T-helper 1 cell treated with Interleukin-12 subunit alpha and Interleukin-12 subunit beta and Interleukin-4 antibody, amounts not matched to agents 30 μg/mL and 1 μg/mL, for 36 hours (primary cell): ENCODE measurements around the gene NFIA.
"Not testable (repeated sequence)": the region's sequence is repeated elsewhere in the genome, so short reads cannot be mapped to it uniquely, and the experiment has no call there.

Experiments used
- H3K27ac Mint-ChIP-seq: one replicate; pipeline ENCODE4 v1.8.0; 2021; ENCODE audit warnings: mild to moderate bottlenecking, mixed read lengths
- H3K27me3 Mint-ChIP-seq: one replicate; pipeline ENCODE4 v1.8.0; 2021; ENCODE audit warnings: low read depth, mixed read lengths
- H3K36me3 Mint-ChIP-seq: one replicate; pipeline ENCODE4 v1.8.0; 2021; ENCODE audit warnings: low read depth, mixed read lengths
- H3K4me1 Mint-ChIP-seq: one replicate; pipeline ENCODE4 v1.8.0; 2021; ENCODE audit warnings: low read depth, mixed read lengths
- H3K4me3 Mint-ChIP-seq: one replicate; pipeline ENCODE4 v1.8.0; 2021; ENCODE audit warnings: mild to moderate bottlenecking, moderate library complexity, mixed read lengths
- H3K9me3 Mint-ChIP-seq: one replicate; pipeline ENCODE4 v1.8.0; 2021; ENCODE audit warnings: mixed read lengths

The NFIA gene

GRCh38 chr1:61116421-61116820 is 34.1 kb downstream of the NFIA start:
- H3K27ac Mint-ChIP-seq: no peak overlapping the region
- no peaks in the 10 kb centered on the region for H3K36me3 Mint-ChIP-seq
- H3K9me3 Mint-ChIP-seq: no peaks in the 10 kb centered on the region
- H3K4me1 Mint-ChIP-seq: no peaks in the 10 kb centered on the region
- no peak overlapping the region for H3K4me3 Mint-ChIP-seq
- peaks cover 4% of the 10 kb centered on the region for H3K27me3 Mint-ChIP-seq

- no peak overlapping the region for H3K4me3 Mint-ChIP-seq
- no peaks in the 10 kb centered on the region for H3K36me3 Mint-ChIP-seq
- no peaks in the 10 kb centered on the region for H3K9me3 Mint-ChIP-seq
- no peaks in the 10 kb centered on the region for H3K4me1 Mint-ChIP-seq
- peaks cover 8% of the 10 kb centered on the region for H3K27me3 Mint-ChIP-seq
- no peak overlapping the region for H3K27ac Mint-ChIP-seq
Measured at GRCh38 chr1:61117283-61117682, 34.9 kb downstream of the NFIA start.

- H3K27ac Mint-ChIP-seq: no peak overlapping the region
- H3K9me3 Mint-ChIP-seq: no peaks in the 10 kb centered on the region
- H3K27me3 Mint-ChIP-seq: peaks cover 13% of the 10 kb centered on the region
- no peaks in the 10 kb centered on the region for H3K4me1 Mint-ChIP-seq
- H3K4me3 Mint-ChIP-seq: no peak overlapping the region
- H3K36me3 Mint-ChIP-seq: no peaks in the 10 kb centered on the region
Measured at GRCh38 chr1:61119085-61119484, 36.7 kb downstream of the NFIA start.

- peaks cover 19% of the 10 kb centered on the region for H3K27me3 Mint-ChIP-seq
- H3K36me3 Mint-ChIP-seq: no peaks in the 10 kb centered on the region
- no peak overlapping the region for H3K4me3 Mint-ChIP-seq
- H3K27ac Mint-ChIP-seq: no peak overlapping the region
- no peaks in the 10 kb centered on the region for H3K9me3 Mint-ChIP-seq
- H3K4me1 Mint-ChIP-seq: no peaks in the 10 kb centered on the region
Measured at GRCh38 chr1:61120246-61120840, 38.0 kb downstream of the NFIA start.

- H3K9me3 Mint-ChIP-seq: no peaks in the 10 kb centered on the region
- no peaks in the 10 kb centered on the region for H3K4me1 Mint-ChIP-seq
- no peak overlapping the region for H3K4me3 Mint-ChIP-seq
- H3K27ac Mint-ChIP-seq: no peak overlapping the region
- H3K36me3 Mint-ChIP-seq: no peaks in the 10 kb centered on the region
- peaks cover 21% of the 10 kb centered on the region for H3K27me3 Mint-ChIP-seq
Measured at GRCh38 chr1:61120998-61121397, 38.6 kb downstream of the NFIA start.

- Mint-ChIP-seq H3K36me3 (no peaks in the 10 kb centered on the region), H3K27ac (no peak overlapping the region), H3K4me1 (no peaks in the 10 kb centered on the region), H3K4me3 (no peak overlapping the region), H3K9me3 (no peaks in the 10 kb centered on the region), H3K27me3 (peaks cover 21% of the 10 kb centered on the region)
Measured at GRCh38 chr1:61121631-61122030, 39.3 kb downstream of the NFIA start.

GRCh38 chr1:61122389-61122788 is 40.0 kb downstream of the NFIA start:
- Mint-ChIP-seq H3K27me3 (peaks cover 21% of the 10 kb centered on the region), H3K27ac (no peak overlapping the region), H3K36me3 (no peaks in the 10 kb centered on the region), H3K9me3 (no peaks in the 10 kb centered on the region), H3K4me3 (no peak overlapping the region), H3K4me1 (no peaks in the 10 kb centered on the region)

GRCh38 chr1:61123326-61123725 is 41.0 kb downstream of the NFIA start:
- H3K4me1 Mint-ChIP-seq: no peaks in the 10 kb centered on the region
- H3K36me3 Mint-ChIP-seq: no peaks in the 10 kb centered on the region
- H3K27me3 Mint-ChIP-seq: peaks cover 21% of the 10 kb centered on the region
- H3K9me3 Mint-ChIP-seq: no peaks in the 10 kb centered on the region
- no peak overlapping the region for H3K4me3 Mint-ChIP-seq
- no peak overlapping the region for H3K27ac Mint-ChIP-seq

- Mint-ChIP-seq H3K27ac (no peak overlapping the region), H3K4me1 (no peaks in the 10 kb centered on the region), H3K36me3 (no peaks in the 10 kb centered on the region), H3K4me3 (no peak overlapping the region), H3K27me3 (peaks cover 19% of the 10 kb centered on the region), H3K9me3 (no peaks in the 10 kb centered on the region)
Measured at GRCh38 chr1:61124078-61124477, 41.7 kb downstream of the NFIA start.

- H3K4me3 Mint-ChIP-seq: no peak overlapping the region
- peaks cover 17% of the 10 kb centered on the region for H3K27me3 Mint-ChIP-seq
- no peaks in the 10 kb centered on the region for H3K9me3 Mint-ChIP-seq
- H3K36me3 Mint-ChIP-seq: no peaks in the 10 kb centered on the region
- H3K27ac Mint-ChIP-seq: no peak overlapping the region
- no peaks in the 10 kb centered on the region for H3K4me1 Mint-ChIP-seq
Measured at GRCh38 chr1:61124696-61125095, 42.3 kb downstream of the NFIA start.

GRCh38 chr1:61125263-61125662 is 42.9 kb downstream of the NFIA start:
- Mint-ChIP-seq H3K36me3 (no peaks in the 10 kb centered on the region), H3K4me1 (no peaks in the 10 kb centered on the region), H3K27ac (no peak overlapping the region), H3K27me3 (peaks cover 17% of the 10 kb centered on the region), H3K9me3 (no peaks in the 10 kb centered on the region), H3K4me3 (no peak overlapping the region)

GRCh38 chr1:61125895-61126294 is 43.5 kb downstream of the NFIA start:
- H3K4me1 Mint-ChIP-seq: no peaks in the 10 kb centered on the region
- H3K36me3 Mint-ChIP-seq: no peaks in the 10 kb centered on the region
- H3K9me3 Mint-ChIP-seq: no peaks in the 10 kb centered on the region

GRCh38 chr1:61126843-61127242 is 44.5 kb downstream of the NFIA start:
- not testable (repeated sequence) for H3K36me3 Mint-ChIP-seq, H3K4me3 Mint-ChIP-seq, H3K9me3 Mint-ChIP-seq, H3K4me1 Mint-ChIP-seq, H3K27ac Mint-ChIP-seq
- H3K27me3 Mint-ChIP-seq: peaks cover 20% of the 10 kb centered on the region

More at GRCh38 chr1:61125895-61126294, 43.5 kb downstream of the NFIA start:
- Mint-ChIP-seq H3K27ac (no peak overlapping the region), H3K4me3 (no peak overlapping the region), H3K27me3 (peaks cover 17% of the 10 kb centered on the region)

- Mint-ChIP-seq H3K4me1 (peaks cover 4% of the 10 kb centered on the region), H3K4me3 (no peak overlapping the region), H3K9me3 (no peaks in the 10 kb centered on the region), H3K27me3 (peaks cover 25% of the 10 kb centered on the region), H3K27ac (no peak overlapping the region), H3K36me3 (no peaks in the 10 kb centered on the region)
Measured at GRCh38 chr1:61130338-61131000, 48.1 kb downstream of the NFIA start.

- Mint-ChIP-seq H3K36me3 (no peaks in the 10 kb centered on the region), H3K4me3 (no peak overlapping the region), H3K4me1 (peaks cover 4% of the 10 kb centered on the region), H3K27ac (no peak overlapping the region), H3K27me3 (peaks cover 24% of the 10 kb centered on the region), H3K9me3 (no peaks in the 10 kb centered on the region)
Measured at GRCh38 chr1:61131248-61131647, 48.9 kb downstream of the NFIA start.
